A673 (cell line): Measurements from ENCODE around the gene SMAP2.

Source experiments
- CTCF ChIP-seq: fragments of 300-800, 200-600 bp; sonication (generic); conservative IDR thresholded peaks from 2 replicates; pipeline ENCODE4 v1.5.1; 2017; ENCODE audit warnings: low read depth, mild to moderate bottlenecking, antibody characterized with exemption, low read length, moderate library complexity, mixed read lengths
- EZH2 ChIP-seq: fragments of 200-600 bp; sonication (generic); IDR thresholded peaks from 2 replicates; pipeline ENCODE4 v1.6.1; 2017; ENCODE audit warnings: borderline replicate concordance, low read depth, mild to moderate bottlenecking, mixed read lengths, antibody characterized with exemption, low read length; ENCODE audit not compliant: poor library complexity, severe bottlenecking

DNA sequence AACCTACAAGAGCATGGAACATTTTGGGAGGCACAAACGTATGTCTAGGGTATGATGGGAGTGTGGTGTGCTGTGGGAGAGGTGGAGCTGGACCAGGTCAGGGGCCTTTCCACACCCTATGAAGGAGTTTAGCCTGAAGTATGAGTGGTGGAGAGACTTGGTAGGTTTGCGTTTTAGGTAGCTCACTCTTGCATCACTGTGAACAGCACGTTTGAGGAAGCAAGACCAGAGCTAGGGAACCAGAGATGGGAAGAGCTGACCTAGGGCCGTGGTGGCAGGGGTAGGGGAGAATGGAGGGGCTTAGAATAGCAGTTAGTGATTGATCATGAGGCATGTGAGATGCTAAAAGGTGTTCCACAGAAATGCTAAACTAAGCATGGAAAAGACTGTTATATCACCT is 51.7 kb downstream of the SMAP2 start:
- TF ChIP-seq CTCF: no peak
- no peak for TF ChIP-seq EZH2
